Right atrium auricular region (tissue), 2 donors: ENCODE results near the gene APBA1. TPM values are rescaled to one million over a fixed set of nuclear protein-coding genes. Genes with fewer than 3 reads are reported as not detected.

Experiments
- DNase-seq: peaks from one replicate; pipeline ENCODE4 v3.0.0-alpha.2; 2019; ENCODE audit warnings: low spot score
- H3K27ac ChIP-seq, 2 donors: fragments of 200-600 bp; sonication (generic); 1 replicate in 1 of 2; 2 replicates in 1 of 2; pipeline ENCODE4 v1.5.1; 2016 to 2019
- H3K27me3 ChIP-seq, 2 donors: fragments of 200-600 bp; sonication (generic); one replicate each; pipeline versions ENCODE4 v1.5.1 to v1.6.0; 2017 to 2019
- H3K36me3 ChIP-seq: fragments of 200-600 bp; sonication (generic); one replicate; pipeline ENCODE4 v1.5.1; 2016
- H3K4me1 ChIP-seq, 2 donors: fragments of 200-600 bp; sonication (generic); one replicate each; pipeline versions ENCODE4 v1.5.1 to v1.6.0; 2017 to 2019
- H3K4me3 ChIP-seq, 2 donors: fragments of 200-600 bp; sonication (generic); 1 replicate in 1 of 2; 2 replicates in 1 of 2; pipeline ENCODE4 v1.5.1; 2017 to 2019; ENCODE audit warnings: mild to moderate bottlenecking in 1 of 2, moderate library complexity in 1 of 2
- H3K9me3 ChIP-seq, 2 donors: fragments of 200-600 bp; sonication (generic); one replicate each; pipeline ENCODE4 v1.5.1; 2019
- CTCF ChIP-seq, 2 donors: fragments of 200-600 bp; sonication (generic); IDR thresholded peaks; one replicate each; pipeline ENCODE4 v1.5.1; 2019; ENCODE audit warnings: antibody characterized with exemption in 2 of 2
- total RNA-seq, 2 donors: library from RNA; depleted of rRNA; stranded (reverse); fragments of >200 nt; gene quantifications; one replicate each; pipeline ENCODE4 v1.1.0, GENCODE V29; 2016

APBA1 gene
- total RNA-seq, 2 donors from 2014 or later, result 5.6 to 12.1 TPM

GRCh38 chr9:69657269-69657668 lies 14.9 kb downstream of the APBA1 start:
- H3K9me3 ChIP-seq, result no peaks in the 10 kb centered on the region
- TF ChIP-seq CTCF (IDR thresholded peaks at IDR 0.05), result no peak
- H3K27me3 ChIP-seq, result no peaks in the 10 kb centered on the region
- H3K27ac ChIP-seq, result no peak overlapping the region
- no peak overlapping the region for H3K4me3 ChIP-seq
- DNase-seq, result no peak
- no peaks in the 10 kb centered on the region for H3K36me3 ChIP-seq
- no peaks in the 10 kb centered on the region for H3K4me1 ChIP-seq

GRCh38 chr9:69655065-69655464 lies 17.1 kb downstream of the APBA1 start:
- no peaks in the 10 kb centered on the region for H3K4me1 ChIP-seq
- no peak for TF ChIP-seq CTCF (IDR thresholded peaks at IDR 0.05)

DNA sequence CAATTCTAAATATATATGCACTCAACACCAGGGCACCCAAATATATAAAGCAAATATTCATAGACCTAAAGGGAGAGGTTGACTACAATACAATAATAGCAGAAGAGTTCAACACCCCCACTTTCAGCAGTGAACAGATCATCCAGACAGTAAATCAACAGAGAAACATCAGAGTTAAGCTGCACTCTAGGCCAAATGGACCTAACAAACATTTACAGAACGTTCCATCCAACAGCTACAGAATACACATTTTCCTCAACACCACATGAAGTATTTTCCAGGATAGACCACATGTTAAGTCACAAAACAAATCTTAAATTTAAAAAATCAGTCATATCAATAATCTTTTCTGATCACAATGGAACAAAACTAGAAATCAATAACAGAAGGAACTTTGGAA lies 18.9 kb downstream of the APBA1 start:
- no peak for DNase-seq
- no peak overlapping the region for H3K4me3 ChIP-seq
- H3K9me3 ChIP-seq, result no peaks in the 10 kb centered on the region
- H3K36me3 ChIP-seq, result no peaks in the 10 kb centered on the region
- H3K4me1 ChIP-seq, result no peaks in the 10 kb centered on the region
- H3K27me3 ChIP-seq, result no peaks in the 10 kb centered on the region
- no peak for TF ChIP-seq CTCF (IDR thresholded peaks at IDR 0.05)
- no peak overlapping the region for H3K27ac ChIP-seq

More at GRCh38 chr9:69655065-69655464, 17.1 kb downstream of the APBA1 start:
- H3K36me3 ChIP-seq, result no peaks in the 10 kb centered on the region
- no peaks in the 10 kb centered on the region for H3K27me3 ChIP-seq
- H3K4me3 ChIP-seq, result no peak overlapping the region
- DNase-seq, result no peak
- no peaks in the 10 kb centered on the region for H3K9me3 ChIP-seq
- no peak overlapping the region for H3K27ac ChIP-seq

DNA sequence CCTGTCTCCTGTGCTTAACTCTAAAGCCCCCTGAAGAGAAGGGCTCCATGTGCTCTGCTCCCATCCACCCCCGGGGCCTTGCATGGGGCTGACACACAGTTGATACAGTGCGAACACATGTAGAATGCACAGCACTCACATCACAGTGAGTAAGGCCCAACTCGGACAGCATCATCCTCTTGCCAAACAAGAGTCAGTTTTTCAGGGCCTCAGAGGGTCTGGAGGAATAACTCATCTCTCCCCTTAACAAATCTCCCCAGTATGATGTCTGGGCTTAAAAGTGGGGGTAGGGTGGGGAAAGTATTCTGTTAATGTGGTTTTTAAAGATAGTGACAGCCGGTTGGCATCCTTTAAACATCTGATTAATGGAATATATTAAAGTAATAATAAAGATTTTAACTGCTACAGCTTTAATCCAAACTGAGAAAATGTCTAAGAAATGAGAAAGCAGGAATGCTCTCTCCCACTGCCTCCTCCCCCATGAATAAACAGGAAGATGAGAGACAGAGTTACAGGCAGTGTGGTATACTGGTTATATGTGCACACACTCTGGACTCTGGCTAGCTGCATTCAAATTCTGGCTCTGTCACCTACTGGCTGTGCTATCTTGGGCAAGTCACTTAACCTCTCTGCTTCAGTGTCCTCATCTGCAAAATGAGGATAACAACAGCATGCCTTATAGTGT lies 22.5 kb downstream of the APBA1 start:
- DNase-seq, result no peak
- H3K9me3 ChIP-seq, result no peaks in the 10 kb centered on the region
- no peaks in the 10 kb centered on the region for H3K36me3 ChIP-seq
- H3K27ac ChIP-seq, result no peak overlapping the region
- no peak overlapping the region for H3K4me3 ChIP-seq
- H3K27me3 ChIP-seq, result no peaks in the 10 kb centered on the region
- peaks cover 0 to 4% of the 10 kb centered on the region in 2 donors for H3K4me1 ChIP-seq
- no peak for TF ChIP-seq CTCF (IDR thresholded peaks at IDR 0.05)

- Histone ChIP-seq H3K27ac (no peak overlapping the region), H3K4me1 (peaks cover 0 to 4% of the 10 kb centered on the region in 2 donors), H3K27me3 (no peaks in the 10 kb centered on the region), H3K9me3 (no peaks in the 10 kb centered on the region), H3K4me3 (no peak overlapping the region), H3K36me3 (no peaks in the 10 kb centered on the region)
- no peak for TF ChIP-seq CTCF (IDR thresholded peaks at IDR 0.05)
- DNase-seq, result no peak
These were observed 24.4 kb downstream of the APBA1 start for GRCh38 chr9:69647804-69648203.

DNA sequence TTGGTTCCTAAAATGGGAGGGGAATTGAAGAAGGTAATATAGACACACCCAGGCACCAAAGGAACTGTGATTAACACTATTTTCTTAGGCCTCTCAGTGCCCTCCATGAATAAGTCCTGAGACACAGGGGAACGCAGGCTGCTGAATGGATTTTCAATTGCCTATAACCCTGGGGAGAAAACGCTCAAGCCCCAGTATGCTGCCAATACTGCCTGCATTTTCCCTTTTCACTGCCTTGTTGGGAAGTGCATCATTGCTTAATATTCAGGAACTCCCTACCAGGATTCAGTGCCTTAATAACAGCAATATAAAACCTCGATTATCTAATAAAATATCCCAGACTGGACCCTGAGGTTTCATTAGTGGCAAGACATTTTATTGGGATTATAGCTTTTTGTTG lies 25.4 kb downstream of the APBA1 start:
- no peak overlapping the region for H3K27ac ChIP-seq
- H3K27me3 ChIP-seq, result no peaks in the 10 kb centered on the region

More for the DNA sequence above, 25.4 kb downstream of the APBA1 start:
- Histone ChIP-seq H3K9me3 (no peaks in the 10 kb centered on the region), H3K4me1 (peaks cover 0 to 4% of the 10 kb centered on the region in 2 donors), H3K36me3 (no peaks in the 10 kb centered on the region), H3K4me3 (no peak overlapping the region)
- TF ChIP-seq CTCF (IDR thresholded peaks at IDR 0.05), result no peak
- no peak for DNase-seq
